Measurements from ENCODE around the gene C1orf159.
"Not testable (repeated sequence)": the region's sequence is repeated elsewhere in the genome, so short reads cannot be mapped to it uniquely, and the experiment has no call there.

GRCh38 chr1:1104152-1104551 is 11.7 kb downstream of the C1orf159 start:
- TF ChIP-seq POLR2A, CTCF (IDR thresholded peaks at IDR 0.05): not testable (repeated sequence)
